UCSD-AML1 (cell line): ENCODE results near the gene SH3PXD2A.
"Not testable (repeated sequence)": the region's sequence is repeated elsewhere in the genome, so short reads cannot be mapped to it uniquely, and the experiment has no call there.

Source experiments
- DNase-seq: peaks from one replicate; lab custom pipeline; 2025; ENCODE audit not compliant: unreplicated experiment; lab: John Stamatoyannopoulos, UW

Gene SH3PXD2A

GRCh38 chr10:103793429-103793828 lies 61.9 kb downstream of the SH3PXD2A start:
- DNase-seq, result no peak

GRCh38 chr10:103792547-103792946 lies 62.8 kb downstream of the SH3PXD2A start:
- DNase-seq, result no peak

GRCh38 chr10:103791858-103792257 lies 63.5 kb downstream of the SH3PXD2A start:
- no peak for DNase-seq

- no peak for DNase-seq
Measured at GRCh38 chr10:103791291-103791690, 64.1 kb downstream of the SH3PXD2A start.

GRCh38 chr10:103790580-103790979 lies 64.8 kb downstream of the SH3PXD2A start:
- DNase-seq, result no peak

GRCh38 chr10:103789771-103790201 lies 65.6 kb downstream of the SH3PXD2A start:
- DNase-seq, result peak; percentile 26

GRCh38 chr10:103789161-103789560 lies 66.2 kb downstream of the SH3PXD2A start:
- DNase-seq, result no peak

- no peak for DNase-seq
Measured at GRCh38 chr10:103787331-103787730, 68.0 kb downstream of the SH3PXD2A start.

- DNase-seq, result no peak
Measured at GRCh38 chr10:103786020-103786419, 69.4 kb downstream of the SH3PXD2A start.

- no peak for DNase-seq
Measured at GRCh38 chr10:103784723-103785418, 70.5 kb downstream of the SH3PXD2A start.

GRCh38 chr10:103784089-103784488 lies 71.3 kb downstream of the SH3PXD2A start:
- DNase-seq, result no peak

GRCh38 chr10:103783681-103784080 lies 71.7 kb downstream of the SH3PXD2A start:
- DNase-seq, result no peak

GRCh38 chr10:103781329-103782061 lies 73.9 kb downstream of the SH3PXD2A start:
- DNase-seq, result peak; percentile 41

- DNase-seq, result no peak
Measured at GRCh38 chr10:103780242-103781149, 74.9 kb downstream of the SH3PXD2A start.

- no peak for DNase-seq
Measured at GRCh38 chr10:103778358-103779139, 76.8 kb downstream of the SH3PXD2A start.

GRCh38 chr10:103776878-103777591 lies 78.3 kb downstream of the SH3PXD2A start:
- DNase-seq, result no peak

- DNase-seq, result no peak
Measured at GRCh38 chr10:103775776-103776175, 79.6 kb downstream of the SH3PXD2A start.

- DNase-seq, result not testable (repeated sequence)
Measured at GRCh38 chr10:103772846-103773245, 82.5 kb downstream of the SH3PXD2A start.

GRCh38 chr10:103772096-103772845 lies 83.1 kb downstream of the SH3PXD2A start:
- peak; percentile 78 for DNase-seq
